HCT116 (cell line): ENCODE measurements around the gene ARHGDIA. TPM values are rescaled to one million over a fixed set of nuclear protein-coding genes. Genes with fewer than 3 reads are reported as not detected.

ENCODE experiments used
- ATAC-seq: fragments of 200-7000 bp; cut with Tn5 transposase; 2 replicates; pipeline ENCODE4 v1.9.1; 2020; ENCODE audit warnings: mild to moderate bottlenecking, moderate library complexity
- BruUV-seq: library from RNA; stranded (reverse); fragments of 400-500 nt; replicated peaks from 2 replicates; lab custom pipeline; 2021; lab: Mats Ljungman, UMichigan
- CTCF ChIA-PET: fragments of 300-600 bp; sonication (Branson Sonifier 250); formaldehyde crosslinking; loops from one replicate; lab custom pipeline; 2021; ENCODE audit warnings: antibody characterized with exemption; lab: Charles Lee
- POLR2A ChIA-PET: fragments of 300-600, 350-600 bp; sonication (Branson Sonifier 250); formaldehyde crosslinking; loops from one replicate; lab custom pipeline; 2021; ENCODE audit warnings: antibody characterized with exemption; lab: Charles Lee
- RAD21 ChIA-PET, 2 experiments: fragments of 300-600 bp; sonication (Branson Sonifier 250); formaldehyde crosslinking; loops; one replicate each; lab custom pipeline; 2023; ENCODE audit warnings: low total read pairs in 2 of 2; ENCODE audit not compliant: uncharacterized antibody in 2 of 2, unreplicated experiment in 2 of 2, low non-redundant PET in 1 of 2; lab: Charles Lee
- DNase-seq: peaks from one replicate; pipeline ENCODE4 v3.0.0-alpha.2; 2010; ENCODE audit warnings: low read depth, low spot score
- H2AFZ ChIP-seq: fragments of 200-600 bp; shearing (Covaris generic), sonication (generic); 2 replicates; pipeline ENCODE4 v1.6.1; 2017; ENCODE audit warnings: low read depth, mixed run types, mixed read lengths, antibody characterized with exemption, low read length; ENCODE audit not compliant: poor library complexity, severe bottlenecking
- H3K27ac ChIP-seq: 2 replicates; pipeline ENCODE4 v1.5.1; 2012; ENCODE audit warnings: low read depth, low read length
- H3K27me3 ChIP-seq: fragments of 200-600 bp; sonication (generic); 2 replicates; pipeline ENCODE4 v1.6.1; 2016; ENCODE audit warnings: mixed run types, low read length, mixed read lengths; ENCODE audit not compliant: insufficient read depth
- H3K36me3 ChIP-seq, 2 experiments: fragments of 200-500 bp in 1 of 2; fragments of 200-600 bp in 1 of 2; sonication (Bioruptor generic) in 1 of 2; sonication (generic) in 1 of 2; 2 replicates each; pipeline versions ENCODE4 v1.5.1 to v1.6.1; 2014 to 2016; ENCODE audit warnings: low read length in 2 of 2, inconsistent platforms in 1 of 2, mixed read lengths in 1 of 2, mixed run types in 1 of 2; ENCODE audit not compliant: insufficient read depth in 2 of 2, control insufficient read depth in 1 of 2
- H3K4me1 ChIP-seq, 2 experiments: fragments of 200-600 bp in 1 of 2; sonication (generic) in 1 of 2; 2 replicates each; pipeline versions ENCODE4 v1.5.1 to v1.6.1; 2012 to 2017; ENCODE audit warnings: low read length in 2 of 2, inconsistent platforms in 1 of 2, mild to moderate bottlenecking in 1 of 2, mixed read lengths in 1 of 2, mixed run types in 1 of 2, moderate library complexity in 1 of 2; ENCODE audit not compliant: insufficient read depth in 2 of 2, control insufficient read depth in 1 of 2
- H3K4me2 ChIP-seq: fragments of 200-600 bp; sonication (generic); 2 replicates; pipeline ENCODE4 v1.6.1; 2017; ENCODE audit warnings: mixed run types, low read length, mixed read lengths
- H3K4me3 ChIP-seq, 2 experiments: fragments of 200-600 bp in 1 of 2; sonication (generic) in 1 of 2; replicated peaks in 1 of 2; 2 replicates each; pipeline ENCODE4 v1.5.1; 2011 to 2016; ENCODE audit warnings: low read length in 2 of 2, control low read depth in 1 of 2, low read depth in 1 of 2, mild to moderate bottlenecking in 1 of 2, mixed read lengths in 1 of 2, mixed run types in 1 of 2
- H3K79me2 ChIP-seq: fragments of 200-600 bp; sonication (generic); 2 replicates; pipeline ENCODE4 v1.6.1; 2017; ENCODE audit warnings: mild to moderate bottlenecking, mixed run types, low read length, moderate library complexity, mixed read lengths; ENCODE audit not compliant: insufficient read depth
- H3K9ac ChIP-seq: fragments of 200-600 bp; sonication (generic); 2 replicates; pipeline ENCODE4 v1.6.1; 2016; ENCODE audit warnings: low read length, mixed read lengths
- H3K9me2 ChIP-seq: fragments of 200-600 bp; sonication (generic), shearing (Covaris generic); 2 replicates; pipeline ENCODE4 v1.6.1; 2017; ENCODE audit warnings: mixed run types, mild to moderate bottlenecking, moderate library complexity; ENCODE audit not compliant: insufficient read depth
- H3K9me3 ChIP-seq, 2 experiments: fragments of 200-500 bp in 1 of 2; fragments of 200-600 bp in 1 of 2; sonication (Bioruptor generic) in 1 of 2; sonication (generic) in 1 of 2; 2 replicates each; pipeline ENCODE4 v1.6.1; 2014 to 2017; ENCODE audit warnings: low read length in 2 of 2, mixed read lengths in 2 of 2, inconsistent platforms in 1 of 2, low read depth in 1 of 2, mild to moderate bottlenecking in 1 of 2, mixed run types in 1 of 2, moderate library complexity in 1 of 2; ENCODE audit not compliant: control insufficient read depth in 1 of 2, insufficient read depth in 1 of 2
- H4K20me1 ChIP-seq: fragments of 200-600 bp; sonication (generic), shearing (Covaris generic); 2 replicates; pipeline ENCODE4 v1.6.1; 2017; ENCODE audit warnings: mixed run types, mild to moderate bottlenecking, moderate library complexity; ENCODE audit not compliant: insufficient read depth
- CEBPB ChIP-seq: IDR thresholded peaks from 2 replicates; pipeline ENCODE4 v1.6.1; 2012; ENCODE audit warnings: low read depth
- ELF1 ChIP-seq: IDR thresholded peaks from 2 replicates; pipeline ENCODE4 v1.6.1; 2012; ENCODE audit warnings: low read depth, borderline replicate concordance
- EZH2 ChIP-seq: fragments of 200-600 bp; sonication (generic); IDR thresholded peaks from 2 replicates; pipeline ENCODE4 v1.6.1; 2017; ENCODE audit warnings: antibody characterized with exemption, mixed run types
- EZH2phosphoT487 ChIP-seq: fragments of 200-600 bp; IDR thresholded peaks from 2 replicates; pipeline ENCODE4 v1.6.1; 2018; ENCODE audit warnings: antibody characterized with exemption, borderline replicate concordance
- FOSL1 ChIP-seq: IDR thresholded peaks from 2 replicates; pipeline ENCODE4 v1.6.1; 2012; ENCODE audit warnings: low read depth
- MAX ChIP-seq: IDR thresholded peaks from 2 replicates; pipeline ENCODE4 v1.6.1; 2012
- REST ChIP-seq: IDR thresholded peaks from 2 replicates; pipeline ENCODE4 v1.6.1; 2012; ENCODE audit warnings: low read depth
- SP1 ChIP-seq: IDR thresholded peaks from 2 replicates; pipeline ENCODE4 v1.6.1; 2012; ENCODE audit warnings: low read depth
- SRF ChIP-seq: IDR thresholded peaks from 2 replicates; pipeline ENCODE4 v1.6.1; 2012; ENCODE audit warnings: low read depth
- YY1 ChIP-seq: IDR thresholded peaks from 2 replicates; pipeline ENCODE4 v1.6.1; 2011; ENCODE audit warnings: low read length, low read depth, moderate library complexity, mild to moderate bottlenecking; ENCODE audit not compliant: insufficient replicate concordance; ENCODE audit errors: extremely low read depth
- ZFX ChIP-seq: fragments of 450-650 bp; IDR thresholded peaks from 2 replicates; pipeline ENCODE4 v1.6.1; 2017
- intact Hi-C: fragments of 100-400 bp; cut with micrococcal nuclease; formaldehyde crosslinking; loops from 2 replicates; pipeline ENCODE4 v1.10.0; 2022
- total RNA-seq: library from RNA; stranded (reverse); gene quantifications from one replicate; pipeline ENCODE4 v1.2.1, GENCODE V29; 2021; ENCODE audit not compliant: unreplicated experiment
- TF ChIP-seq, protein P1 (sequence below): IDR thresholded peaks from 2 replicates; pipeline ENCODE4 v1.6.1; 2011; ENCODE audit warnings: mild to moderate bottlenecking, low read length, moderate library complexity; ENCODE audit not compliant: insufficient replicate concordance; ENCODE audit errors: extremely low read depth

Gene ARHGDIA
- total RNA-seq, 1 experiment from 2014 or later, result 554 TPM

- no peaks in the 10 kb centered on the region for H3K9me2 ChIP-seq
- CTCF ChIA-PET, result no interaction called here
- H3K4me2 ChIP-seq, result peak overlapping the region; percentile 60
- no TSS peak for BruUV-seq
- intact Hi-C loops, result no loop called here
- no peaks in the 10 kb centered on the region for H4K20me1 ChIP-seq
- H3K27ac ChIP-seq, result peak overlapping the region; percentile 85
- H2AFZ ChIP-seq, result no peak overlapping the region
- no peak for DNase-seq
- peak; percentile 4 for ATAC-seq
- H3K79me2 ChIP-seq, result peaks cover 12% of the 10 kb centered on the region
- RAD21 ChIA-PET, result no interaction called here
- no peaks in the 10 kb centered on the region for H3K9me3 ChIP-seq
- H3K4me3 ChIP-seq, result peak overlapping the region in 1 of 2 experiments; percentile 13; a peak in 2 of 4 replicates
- H3K4me1 ChIP-seq, result peaks cover 24 to 52% of the 10 kb centered on the region in 2 experiments
- H3K36me3 ChIP-seq, result peaks cover 11 to 30% of the 10 kb centered on the region in 2 experiments; a peak in 2 of 4 replicates
- TF ChIP-seq FOSL1, result no peak
- TF ChIP-seq CEBPB, result no peak
- no peak for TF ChIP-seq ELF1
- TF ChIP-seq EZH2phosphoT487, result no peak
- TF ChIP-seq ZFX, result no peak
- no peak for TF ChIP-seq REST
- TF ChIP-seq YY1, result no peak
- no peak for TF ChIP-seq EZH2
- TF ChIP-seq, protein P1, sequence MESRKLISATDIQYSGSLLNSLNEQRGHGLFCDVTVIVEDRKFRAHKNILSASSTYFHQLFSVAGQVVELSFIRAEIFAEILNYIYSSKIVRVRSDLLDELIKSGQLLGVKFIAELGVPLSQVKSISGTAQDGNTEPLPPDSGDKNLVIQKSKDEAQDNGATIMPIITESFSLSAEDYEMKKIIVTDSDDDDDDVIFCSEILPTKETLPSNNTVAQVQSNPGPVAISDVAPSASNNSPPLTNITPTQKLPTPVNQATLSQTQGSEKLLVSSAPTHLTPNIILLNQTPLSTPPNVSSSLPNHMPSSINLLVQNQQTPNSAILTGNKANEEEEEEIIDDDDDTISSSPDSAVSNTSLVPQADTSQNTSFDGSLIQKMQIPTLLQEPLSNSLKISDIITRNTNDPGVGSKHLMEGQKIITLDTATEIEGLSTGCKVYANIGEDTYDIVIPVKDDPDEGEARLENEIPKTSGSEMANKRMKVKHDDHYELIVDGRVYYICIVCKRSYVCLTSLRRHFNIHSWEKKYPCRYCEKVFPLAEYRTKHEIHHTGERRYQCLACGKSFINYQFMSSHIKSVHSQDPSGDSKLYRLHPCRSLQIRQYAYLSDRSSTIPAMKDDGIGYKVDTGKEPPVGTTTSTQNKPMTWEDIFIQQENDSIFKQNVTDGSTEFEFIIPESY, result no peak
- no peak for TF ChIP-seq MAX
- no peak for TF ChIP-seq SRF
- no peak for TF ChIP-seq SP1
- POLR2A ChIA-PET, result no interaction called here
- H3K9ac ChIP-seq, result peak overlapping the region; percentile 47
- H3K27me3 ChIP-seq, result no peaks in the 10 kb centered on the region
These were observed 27.7 kb upstream of the ARHGDIA start for GRCh38 chr17:81898885-81899284.
